HG02884 (cell line): ENCODE results near the gene PDE3A.
"Not testable (repeated sequence)": the region's sequence is repeated elsewhere in the genome, so short reads cannot be mapped to it uniquely, and the experiment has no call there.

Source experiments
- ATAC-seq: cut with Tn5 transposase; IDR thresholded peaks from one replicate; pipeline ENCODE4 v1.9.1; 2021; ENCODE audit warnings: mild to moderate bottlenecking, moderate library complexity; ENCODE audit not compliant: unreplicated experiment

PDE3A gene

DNA sequence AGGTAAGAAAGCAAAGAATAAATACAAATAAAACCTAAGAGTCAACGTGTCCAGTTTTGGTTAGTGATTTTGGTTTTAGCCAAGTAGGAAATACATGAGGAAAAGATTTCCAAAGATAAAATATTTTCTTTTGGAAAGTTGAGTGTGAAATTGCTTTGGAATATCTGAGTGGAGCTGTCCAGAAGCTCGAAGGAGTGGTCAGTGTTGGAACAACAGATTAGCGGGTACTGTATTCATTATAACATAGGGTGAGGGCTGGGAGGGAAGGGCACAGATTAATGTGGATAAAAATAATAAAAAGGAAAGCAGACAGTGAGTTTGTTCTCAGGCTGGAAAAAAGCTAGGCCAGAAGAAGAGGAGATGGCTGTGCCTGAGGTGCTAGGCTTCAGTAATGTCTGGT, 225.3 kb downstream of the PDE3A start:
- ATAC-seq: no peak

GRCh38 chr12:20596061-20596460, 227.7 kb downstream of the PDE3A start:
- ATAC-seq: no peak

- ATAC-seq: no peak
Measured at GRCh38 chr12:20599757-20600156, 231.4 kb downstream of the PDE3A start.

- no peak for ATAC-seq
Measured at GRCh38 chr12:20601668-20602280, 233.4 kb downstream of the PDE3A start.

- ATAC-seq: no peak
Measured at GRCh38 chr12:20602641-20603391, 234.5 kb downstream of the PDE3A start.

GRCh38 chr12:20604408-20605067, 236.2 kb downstream of the PDE3A start:
- no peak for ATAC-seq

DNA sequence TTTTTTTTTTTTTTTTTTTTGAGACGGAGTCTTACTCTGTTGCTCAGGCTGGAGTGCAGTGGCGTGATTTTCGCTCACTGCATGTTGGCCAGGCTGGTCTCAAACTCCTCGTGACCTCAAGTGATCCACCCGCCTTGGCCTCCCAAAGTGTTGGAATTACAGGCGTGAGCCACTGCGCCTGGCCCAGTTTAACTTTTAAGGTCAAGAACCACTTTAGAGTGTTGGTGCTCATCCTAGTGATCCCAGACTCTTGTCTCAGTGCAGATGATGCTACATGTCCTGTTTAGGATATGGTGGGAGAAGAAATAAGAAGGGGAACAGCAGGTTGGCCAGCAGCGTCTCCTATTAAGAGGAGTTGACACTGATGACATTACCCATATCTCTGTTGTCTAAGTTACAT, 246.7 kb downstream of the PDE3A start:
- not testable (repeated sequence) for ATAC-seq

- no peak for ATAC-seq
Measured at GRCh38 chr12:20616093-20616492, 247.8 kb downstream of the PDE3A start.

DNA sequence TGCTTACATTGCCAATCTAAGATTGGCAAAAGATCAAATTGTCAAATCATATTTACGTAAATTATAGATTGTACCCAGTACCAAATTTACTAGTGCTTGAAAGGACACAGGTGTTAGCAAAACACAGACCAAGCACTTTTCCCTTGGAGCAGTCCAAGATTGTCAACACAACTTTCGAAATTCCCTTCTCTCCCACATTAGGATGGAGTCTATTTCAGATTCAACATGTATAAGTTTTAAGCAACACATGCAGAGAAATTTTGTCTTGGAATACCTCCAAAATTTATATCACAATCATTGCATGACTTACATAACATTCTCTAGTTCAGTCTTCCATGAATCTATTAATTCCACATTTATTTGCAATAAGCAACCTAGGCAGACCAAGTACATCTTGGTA, 251.9 kb downstream of the PDE3A start:
- ATAC-seq: no peak

- no peak for ATAC-seq
Measured at GRCh38 chr12:20624718-20625117, 256.4 kb downstream of the PDE3A start.

- no peak for ATAC-seq
Measured at GRCh38 chr12:20625531-20625930, 257.2 kb downstream of the PDE3A start.

- ATAC-seq: no peak
Measured at GRCh38 chr12:20627001-20627588, 258.8 kb downstream of the PDE3A start.

DNA sequence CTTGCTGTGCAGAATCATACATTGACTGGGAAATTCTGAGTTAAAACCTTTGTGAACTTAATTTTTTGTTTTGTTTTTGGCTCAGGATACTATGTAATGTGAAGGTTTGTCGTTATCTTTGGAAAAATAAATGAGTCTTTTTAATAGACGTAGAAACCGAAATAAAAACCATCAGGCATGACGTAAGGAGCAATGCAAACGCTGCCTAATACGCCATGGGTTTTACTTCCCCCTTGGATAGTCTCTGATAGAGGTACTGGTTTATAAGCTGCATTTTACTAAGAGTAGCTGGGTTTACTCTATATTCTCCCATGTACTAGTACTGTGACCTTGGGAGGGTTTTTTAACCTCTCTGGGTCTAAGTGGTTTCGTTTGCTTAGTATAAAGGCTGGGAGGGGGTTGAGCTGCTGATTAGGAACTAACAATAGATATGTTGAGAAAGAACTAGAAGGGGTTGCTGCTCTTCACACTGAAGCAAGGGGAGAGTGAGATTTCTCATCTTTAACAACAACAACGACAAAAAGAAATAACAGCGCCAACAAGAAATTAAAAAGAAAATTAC, 260.0 kb downstream of the PDE3A start:
- ATAC-seq: no peak

DNA sequence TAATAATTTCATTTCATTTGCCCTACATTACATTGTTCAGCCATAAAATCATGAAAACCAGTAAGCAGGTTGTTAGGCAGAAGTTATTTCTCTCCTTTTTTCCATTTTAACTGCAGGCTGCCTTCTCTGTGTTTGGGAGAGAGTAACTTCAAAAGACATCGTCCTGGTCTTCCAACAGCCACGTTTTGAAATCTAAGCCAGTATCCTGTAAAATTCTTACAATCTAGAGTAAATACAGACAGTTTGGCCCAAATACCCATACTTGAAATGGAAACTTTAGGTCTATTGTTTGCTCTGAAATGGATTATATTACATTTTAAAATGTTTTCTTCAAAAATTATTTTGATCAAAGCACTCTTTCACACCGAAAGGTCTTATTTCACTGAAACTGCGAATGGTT, 260.7 kb downstream of the PDE3A start:
- no peak for ATAC-seq

DNA sequence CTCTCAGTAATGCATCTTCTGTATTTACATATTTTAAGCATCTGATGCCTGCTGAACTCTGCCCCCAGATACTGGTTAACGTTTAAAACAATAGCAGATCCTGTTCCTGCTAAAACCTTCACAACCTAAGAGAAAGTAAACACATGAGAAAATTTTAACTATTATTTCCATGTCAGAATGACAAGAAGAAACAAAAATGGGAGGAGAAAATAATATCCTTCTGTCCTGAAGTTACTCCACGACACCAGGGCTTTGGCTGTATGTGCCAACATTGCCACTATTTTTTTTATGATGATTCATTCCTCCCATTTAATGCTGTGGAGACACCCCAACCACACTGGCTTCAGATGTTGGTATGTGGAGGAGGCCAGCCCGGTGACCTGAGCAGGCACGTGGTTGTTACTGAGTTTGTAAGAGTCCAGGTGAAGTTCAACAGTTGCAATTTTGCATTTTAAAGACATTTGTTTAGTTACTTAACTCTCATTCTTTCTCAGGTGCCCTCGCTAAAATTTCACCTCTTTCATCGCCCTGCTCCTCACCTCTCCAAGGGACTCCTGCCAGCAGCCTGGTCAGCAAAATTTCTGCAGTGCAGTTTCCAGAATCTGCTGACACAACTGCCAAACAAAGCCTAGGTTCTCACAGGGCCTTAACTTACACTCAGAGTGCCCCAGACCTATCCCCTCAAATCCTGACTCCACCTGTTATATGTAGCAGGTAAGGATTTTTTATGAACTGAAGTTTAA, 261.2 kb downstream of the PDE3A start:
- no peak for ATAC-seq

- ATAC-seq: no peak
Measured at GRCh38 chr12:20631711-20632110, 263.4 kb downstream of the PDE3A start.

DNA sequence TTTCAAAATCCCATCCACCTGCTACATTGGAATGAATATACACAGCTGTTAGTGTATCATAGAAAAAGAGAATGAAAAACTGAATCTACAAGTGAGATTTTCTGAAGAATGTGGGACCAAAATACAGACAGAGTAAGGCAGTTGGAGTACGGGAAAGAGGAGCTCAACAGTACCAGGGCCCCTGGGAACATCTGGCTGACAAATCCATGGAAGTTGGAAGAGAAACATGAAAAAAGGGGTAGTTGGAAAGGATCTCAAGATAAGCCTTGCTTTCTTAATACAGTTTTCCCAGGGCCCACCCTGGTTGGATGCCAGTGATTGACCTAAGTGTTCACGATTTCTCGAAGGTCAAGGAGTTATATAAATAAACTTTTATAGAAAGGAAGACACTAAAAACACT, 272.8 kb downstream of the PDE3A start:
- no peak for ATAC-seq

DNA sequence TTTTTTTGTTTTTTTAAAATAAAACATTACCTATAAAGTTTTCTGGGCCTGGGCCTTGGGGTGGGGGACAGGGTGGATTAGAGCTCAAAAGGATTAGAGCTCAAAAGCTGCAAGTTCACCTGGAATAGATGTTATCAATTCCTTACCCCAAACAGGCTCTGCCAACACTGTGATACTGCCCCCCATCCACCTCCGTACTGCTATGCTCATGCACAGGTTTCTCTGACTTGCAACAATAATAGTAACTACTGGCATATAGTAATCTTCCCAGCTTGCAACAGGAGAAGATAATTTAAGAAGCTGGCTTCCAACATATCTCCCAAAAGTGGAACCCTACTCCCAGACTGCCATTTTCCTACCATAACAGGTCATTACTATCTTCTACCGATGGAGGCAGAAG, 275.5 kb downstream of the PDE3A start:
- ATAC-seq: no peak

- no peak for ATAC-seq
Measured at GRCh38 chr12:20646239-20646827, 278.0 kb downstream of the PDE3A start.

GRCh38 chr12:20653871-20654270, 285.5 kb downstream of the PDE3A start:
- no peak for ATAC-seq
